Measurements from ENCODE around the gene ANKRD1. TPM values are rescaled to one million over a fixed set of nuclear protein-coding genes. Genes with fewer than 3 reads are reported as not detected.

The ANKRD1 gene
- total RNA-seq, 1 donor = 16.4 TPM

DNA sequence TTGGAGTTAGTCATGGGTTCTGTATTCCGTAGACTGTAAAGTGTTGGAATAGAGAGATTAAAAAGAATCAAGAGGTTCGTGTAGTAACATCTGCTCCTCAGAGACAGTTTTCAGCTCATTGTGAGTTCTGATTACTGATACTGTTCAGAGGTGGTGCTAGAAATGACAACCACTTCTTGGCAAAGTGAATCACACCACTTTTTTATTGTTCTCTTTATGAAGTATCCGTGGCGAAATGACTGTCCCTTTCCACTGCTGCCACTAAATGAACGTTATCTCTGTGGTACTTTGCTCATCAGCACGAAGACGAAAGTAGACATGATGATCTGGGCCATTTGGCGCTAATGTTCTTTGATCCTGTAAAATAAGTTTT lies 48.3 kb downstream of the ANKRD1 start:
- peak overlapping the region; percentile 88 for H3K4me3 ChIP-seq (ENCODE audit: low read depth, low read length)
- no peak for DNase-seq (ENCODE audit: low read depth)
- TF ChIP-seq, protein P1, sequence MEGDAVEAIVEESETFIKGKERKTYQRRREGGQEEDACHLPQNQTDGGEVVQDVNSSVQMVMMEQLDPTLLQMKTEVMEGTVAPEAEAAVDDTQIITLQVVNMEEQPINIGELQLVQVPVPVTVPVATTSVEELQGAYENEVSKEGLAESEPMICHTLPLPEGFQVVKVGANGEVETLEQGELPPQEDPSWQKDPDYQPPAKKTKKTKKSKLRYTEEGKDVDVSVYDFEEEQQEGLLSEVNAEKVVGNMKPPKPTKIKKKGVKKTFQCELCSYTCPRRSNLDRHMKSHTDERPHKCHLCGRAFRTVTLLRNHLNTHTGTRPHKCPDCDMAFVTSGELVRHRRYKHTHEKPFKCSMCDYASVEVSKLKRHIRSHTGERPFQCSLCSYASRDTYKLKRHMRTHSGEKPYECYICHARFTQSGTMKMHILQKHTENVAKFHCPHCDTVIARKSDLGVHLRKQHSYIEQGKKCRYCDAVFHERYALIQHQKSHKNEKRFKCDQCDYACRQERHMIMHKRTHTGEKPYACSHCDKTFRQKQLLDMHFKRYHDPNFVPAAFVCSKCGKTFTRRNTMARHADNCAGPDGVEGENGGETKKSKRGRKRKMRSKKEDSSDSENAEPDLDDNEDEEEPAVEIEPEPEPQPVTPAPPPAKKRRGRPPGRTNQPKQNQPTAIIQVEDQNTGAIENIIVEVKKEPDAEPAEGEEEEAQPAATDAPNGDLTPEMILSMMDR (IDR thresholded peaks at IDR 0.05; ENCODE audit: insufficient read depth, low read depth, low read length) = no peak

DNA sequence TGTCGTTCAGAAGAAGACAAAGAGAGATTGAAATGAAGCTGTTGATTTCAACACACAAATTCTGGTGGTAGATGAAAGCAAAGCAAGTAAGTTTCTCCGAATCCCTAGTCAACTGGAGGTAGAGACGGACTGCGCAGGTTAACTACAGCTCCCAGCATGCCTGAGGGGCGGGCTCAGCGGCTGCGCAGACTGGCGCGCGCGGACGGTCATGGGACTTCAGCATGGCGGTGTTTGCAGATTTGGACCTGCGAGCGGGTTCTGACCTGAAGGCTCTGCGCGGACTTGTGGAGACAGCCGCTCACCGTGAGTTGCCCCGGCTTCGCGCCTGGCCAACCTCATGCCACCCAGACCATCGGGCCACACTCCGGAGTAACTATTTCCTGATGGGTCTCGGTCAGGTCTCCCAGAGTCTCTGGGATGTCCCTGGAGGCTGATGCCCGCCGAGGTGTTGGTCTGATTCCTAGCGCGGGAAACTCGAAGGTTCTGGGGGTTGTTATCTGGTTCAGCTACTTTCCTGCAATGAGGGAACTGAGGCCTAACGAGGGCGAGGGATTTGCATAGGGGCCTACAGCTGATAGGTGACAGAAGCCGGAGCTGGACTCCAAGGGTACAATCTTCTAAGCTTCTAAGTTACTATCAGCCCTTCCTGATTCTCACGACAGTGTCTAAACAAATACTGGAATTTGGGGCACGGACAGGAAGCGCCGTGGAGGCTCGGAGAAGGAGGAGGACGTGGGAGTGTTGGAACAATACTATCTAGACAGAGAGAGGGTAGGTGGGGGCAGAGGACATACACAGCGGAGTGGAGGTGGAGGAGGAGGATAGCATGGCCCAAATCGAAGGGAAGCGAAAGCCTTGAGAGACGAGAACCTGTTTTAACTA lies 48.9 kb downstream of the ANKRD1 start, which contains the start of gene RPP30:
RPP30 (plus strand) TSS at position 209 of the 882 bp plus-strand sequence; CDS start at position 222, 13 bp downstream.
- TF ChIP-seq, protein P1 (IDR thresholded peaks at IDR 0.05; ENCODE audit: insufficient read depth, low read depth, low read length) = no peak
- H3K4me3 ChIP-seq (ENCODE audit: low read depth, low read length) = peak within 1 kb of the TSS; percentile 88
- DNase-seq (ENCODE audit: low read depth) = peak; percentile 81

DNA sequence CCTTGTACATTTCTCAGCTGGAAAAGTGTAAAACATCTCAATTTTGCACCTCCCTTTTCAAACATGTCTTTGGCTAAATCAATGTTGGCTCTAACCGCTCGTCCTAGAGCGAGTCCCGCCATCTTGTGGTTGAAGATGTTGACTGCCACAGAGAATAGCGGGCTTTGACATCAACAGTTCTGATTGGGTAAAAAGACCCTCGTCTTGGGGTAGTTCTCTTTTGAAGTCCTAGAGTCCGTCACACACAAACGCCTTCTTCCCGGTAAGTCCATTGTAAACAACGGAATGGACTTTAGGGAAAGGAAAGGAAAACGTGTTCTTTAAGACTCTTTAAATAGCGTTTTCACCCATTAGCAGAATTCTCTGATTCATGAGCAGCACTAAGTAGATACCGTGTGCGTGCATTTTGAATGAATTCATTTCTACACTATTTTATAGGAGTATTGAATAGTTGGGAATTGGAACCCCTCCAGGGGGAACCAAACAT lies 49.6 kb downstream of the ANKRD1 start:
- TF ChIP-seq, protein P1 (IDR thresholded peaks at IDR 0.05; ENCODE audit: insufficient read depth, low read depth, low read length) = peak; percentile 59
- DNase-seq (ENCODE audit: low read depth) = peak; percentile 86
- H3K4me3 ChIP-seq (ENCODE audit: low read depth, low read length) = peak overlapping the region; percentile 88

DNA sequence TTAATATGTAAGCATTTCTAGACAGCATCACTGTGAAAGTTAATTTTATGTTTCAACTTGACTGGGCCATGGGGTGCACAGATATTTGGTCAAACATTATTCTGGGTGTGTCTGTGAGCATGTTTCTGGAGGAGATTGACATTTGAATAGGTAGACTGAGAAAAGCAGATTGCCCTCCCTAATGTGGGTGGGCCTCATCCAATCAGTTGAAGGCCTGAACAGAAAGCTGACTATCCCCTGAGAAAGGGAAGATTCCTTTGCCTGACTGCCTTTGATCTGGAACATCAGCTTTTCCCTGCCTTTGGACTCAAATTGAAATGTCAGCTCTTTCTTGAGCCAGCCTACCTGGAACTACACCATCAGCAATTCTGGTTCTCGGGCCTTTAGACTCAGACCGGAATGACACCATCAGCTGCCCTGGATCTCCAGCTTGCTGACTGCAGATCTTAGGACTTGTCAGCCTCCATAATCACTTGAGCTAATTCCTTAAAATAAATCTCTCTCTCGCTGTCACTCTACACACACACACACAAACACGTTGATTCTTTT lies 54.8 kb downstream of the ANKRD1 start:
- no peak for DNase-seq (ENCODE audit: low read depth)
- TF ChIP-seq, protein P1 (IDR thresholded peaks at IDR 0.05; ENCODE audit: insufficient read depth, low read depth, low read length) = no peak
- H3K4me3 ChIP-seq (ENCODE audit: low read depth, low read length) = no peak overlapping the region

DNA sequence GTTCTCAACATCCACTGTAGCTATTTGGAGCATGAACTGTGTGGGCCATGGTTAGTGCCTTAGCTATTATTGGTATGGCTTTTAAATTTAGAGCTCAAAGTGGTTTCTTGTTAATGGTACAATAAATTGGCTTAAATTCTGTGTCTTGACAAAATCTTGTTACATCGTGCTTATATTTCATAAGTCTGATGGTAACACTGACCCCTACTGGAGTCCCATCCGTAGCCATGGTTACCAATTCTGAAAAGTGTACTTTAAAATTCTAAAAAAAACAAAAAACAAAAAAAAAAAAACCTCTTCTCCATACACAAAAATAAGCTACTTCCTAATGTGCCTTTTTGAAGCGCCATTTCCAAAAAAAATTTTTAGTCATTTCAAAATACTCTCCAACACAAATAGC lies 55.5 kb downstream of the ANKRD1 start:
- DNase-seq (ENCODE audit: low read depth) = peak; percentile 59
- H3K4me3 ChIP-seq (ENCODE audit: low read depth, low read length) = no peak overlapping the region
- TF ChIP-seq, protein P1 (IDR thresholded peaks at IDR 0.05; ENCODE audit: insufficient read depth, low read depth, low read length) = peak; percentile 44

DNA sequence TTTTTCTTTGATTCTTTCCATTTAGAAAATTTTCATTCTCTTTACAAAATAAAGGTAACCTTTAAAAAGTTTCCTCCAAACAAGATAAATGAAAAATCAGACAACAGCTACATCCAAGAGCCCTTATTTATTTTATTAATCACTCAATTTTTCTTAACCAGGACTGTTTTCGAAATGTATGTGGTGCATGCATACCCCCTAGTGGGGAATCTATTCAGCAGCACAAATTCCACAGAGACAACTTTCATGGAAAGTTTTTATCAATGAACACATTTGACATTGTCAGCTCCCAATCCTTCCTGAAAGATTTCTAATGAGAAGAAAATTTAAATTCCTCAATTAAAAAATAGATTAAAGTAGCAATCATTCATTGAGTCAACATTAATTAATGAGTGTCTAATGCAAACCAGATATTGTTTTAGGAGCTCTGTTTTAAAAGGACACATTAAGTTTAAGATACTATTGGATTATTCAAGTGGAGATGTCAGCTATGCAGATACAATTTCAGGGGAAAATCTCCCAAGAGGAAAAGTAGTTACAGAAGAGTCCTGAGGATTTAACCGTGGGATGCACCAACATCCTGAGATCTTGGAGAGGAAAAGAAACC lies 57.9 kb downstream of the ANKRD1 start:
- DNase-seq (ENCODE audit: low read depth) = peak; percentile 58
- TF ChIP-seq, protein P1 (IDR thresholded peaks at IDR 0.05; ENCODE audit: insufficient read depth, low read depth, low read length) = peak; percentile 85
- no peak overlapping the region for H3K4me3 ChIP-seq (ENCODE audit: low read depth, low read length)

Small RNAs within 50 kb of the gene (small RNA-seq; reads per million reads assigned to genes)
- gene RF00019 (not detected), gene RNU6-740P (not detected)

Other genes starting within 250 kb of the ANKRD1 start
- gene HTR7, start 63.0 kb downstream of the ANKRD1 start, total RNA-seq = 0.86 and 2.3 TPM in 2 replicates
- gene RPP30, start 49.1 kb downstream of the ANKRD1 start, total RNA-seq = 39.3 and 53.5 TPM in 2 replicates

All from fibroblast of villous mesenchyme (primary cell).